HepG2 (cell line): ENCODE data around the gene PHKA2. TPM values are rescaled to one million over a fixed set of nuclear protein-coding genes. Genes with fewer than 3 reads are reported as not detected.
A peak's percentile ranks its signal among the peaks of the same experiment; 100 is the strongest.

Experiments
- CHD2 ChIP-seq: IDR thresholded peaks from 2 replicates; pipeline ENCODE4 v1.6.1; 2011; ENCODE audit warnings: low read depth, low read length, improper control_type of control experiment
- HES4 ChIP-seq: sonication (generic); formaldehyde crosslinking; IDR thresholded peaks from 2 replicates; pipeline ENCODE4 v1.9.0; 2021; ENCODE audit warnings: mild to moderate bottlenecking, missing genetic modification reagents, borderline replicate concordance
- MAFK ChIP-seq, 2 experiments: IDR thresholded peaks in 1 of 2; conservative IDR thresholded peaks in 1 of 2; 2 replicates each; pipeline ENCODE4 v1.6.1; 2011; ENCODE audit warnings: improper control_type of control experiment in 2 of 2, low read length in 2 of 2
- POLR2A ChIP-seq, 2 experiments: IDR thresholded peaks; 2 replicates each; pipeline ENCODE4 v1.6.1; 2011; ENCODE audit warnings: low read depth in 2 of 2, low read length in 2 of 2, mild to moderate bottlenecking in 1 of 2, moderate library complexity in 1 of 2; ENCODE audit not compliant: insufficient read depth in 1 of 2
- POLR2G ChIP-seq: fragments of 200-400 bp; formaldehyde crosslinking; IDR thresholded peaks from 2 replicates; pipeline ENCODE4 v1.6.1; 2018; ENCODE audit warnings: mild to moderate bottlenecking, low read depth, low read length, moderate library complexity
- SAFB2 ChIP-seq: sonication (generic); formaldehyde crosslinking; IDR thresholded peaks from 2 replicates; pipeline ENCODE4 v1.5.1; 2020; ENCODE audit warnings: missing genetic modification reagents, low read depth, mild to moderate bottlenecking, borderline replicate concordance
- SAP130 ChIP-seq: IDR thresholded peaks from 2 replicates; pipeline ENCODE4 v1.6.1; 2016; ENCODE audit warnings: low read depth
- ZNF331 ChIP-seq: sonication (generic); formaldehyde crosslinking; IDR thresholded peaks from 2 replicates; pipeline ENCODE4 v1.4.0; 2020; ENCODE audit warnings: missing genetic modification reagents
- ZNF441 ChIP-seq: sonication (generic); formaldehyde crosslinking; IDR thresholded peaks from 2 replicates; pipeline ENCODE4 v1.7.0; 2021; ENCODE audit warnings: missing genetic modification reagents, borderline replicate concordance
- ZNF768 ChIP-seq: sonication (generic); formaldehyde crosslinking; IDR thresholded peaks from 2 replicates; pipeline ENCODE4 v1.4.0; 2020; ENCODE audit warnings: missing genetic modification reagents
- ZSCAN21 ChIP-seq: sonication (generic); formaldehyde crosslinking; IDR thresholded peaks from 2 replicates; pipeline ENCODE4 v1.8.0; 2022; ENCODE audit warnings: mild to moderate bottlenecking, missing genetic modification reagents, moderate library complexity, borderline replicate concordance
- polyA plus RNA-seq, 8 experiments: library from polyadenylated mRNA; depleted of rRNA in 3 of 8; stranded (reverse) in 7 of 8; unstranded in 1 of 8; fragments of >200 nt; fragmentation: Illumina TruSeq in 4 of 8; extraction: Trizol in 4 of 8; gene quantifications; 2 replicates each; pipeline versions ENCODE4 v1.2.1 to v1.2.3, GENCODE V29; 2011 to 2016; ENCODE audit warnings: low read depth in 4 of 8, missing spikeins in 1 of 8, mixed read lengths in 1 of 8; ENCODE audit not compliant: insufficient read depth in 1 of 8
- total RNA-seq, 5 experiments: library from RNA; depleted of rRNA; stranded (reverse); fragments of >200 nt; fragmentation: Illumina TruSeq; extraction: Trizol; gene quantifications; 2 replicates each; pipeline ENCODE4 v1.2.3, GENCODE V29; 2016; ENCODE audit warnings: low read depth in 1 of 5
- TF ChIP-seq, protein P1 (sequence below): sonication (generic); formaldehyde crosslinking; IDR thresholded peaks from 2 replicates; pipeline ENCODE4 v1.5.1; 2020; ENCODE audit warnings: mild to moderate bottlenecking, missing genetic modification reagents, moderate library complexity
- TF ChIP-seq, protein P2 (sequence below), 2 experiments: sonication (generic) in 1 of 2; formaldehyde crosslinking in 1 of 2; IDR thresholded peaks; 2 replicates each; pipeline versions ENCODE4 v1.4.0 to v1.6.1; 2018 to 2020; ENCODE audit warnings: missing genetic modification reagents in 2 of 2, borderline replicate concordance in 1 of 2, low read depth in 1 of 2, mild to moderate bottlenecking in 1 of 2, missing biosample characterization in 1 of 2

The PHKA2 gene
- total and polyA plus RNA-seq, 2 of the 13 experiments (the other 11 are each of a cell fraction or from before 2014, with no cell fraction given) = 20.5 to 273 TPM

DNA sequence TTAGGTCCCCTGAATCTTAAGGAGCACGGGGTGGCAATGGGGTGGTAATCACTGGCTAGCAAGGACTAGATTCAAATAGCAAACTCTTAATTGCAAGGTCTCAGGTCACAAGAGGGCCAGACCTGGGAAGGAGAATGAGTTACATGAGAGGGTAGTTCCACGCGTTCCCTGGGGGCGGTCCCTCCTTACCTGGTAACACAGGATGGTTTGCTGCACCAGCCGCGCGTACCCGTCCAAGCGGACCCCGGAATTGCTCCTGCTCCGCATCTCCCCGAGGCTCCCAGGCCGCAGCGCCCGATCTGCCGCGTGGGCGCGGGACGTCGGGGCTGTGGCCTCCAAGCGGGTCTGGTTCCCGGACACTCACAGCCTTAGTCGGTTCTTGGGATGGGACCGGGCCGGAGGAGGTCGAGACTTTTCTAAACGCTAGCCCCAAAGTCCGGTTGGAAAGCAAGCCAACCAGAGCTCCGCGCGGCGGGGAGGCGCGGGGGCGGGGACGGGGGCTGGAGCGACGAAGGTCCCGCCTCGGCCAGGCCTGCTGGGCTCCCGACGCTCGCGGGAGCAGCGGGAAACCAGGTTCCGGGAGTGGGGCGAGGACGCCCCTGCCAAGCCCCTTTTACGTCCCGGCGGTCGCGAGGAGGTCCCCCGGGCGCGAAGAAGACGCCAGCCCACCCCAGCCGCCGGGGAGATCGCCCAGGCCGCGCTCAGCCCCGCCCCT, at the start of gene PHKA2 (continued):
- TF ChIP-seq, protein P1, sequence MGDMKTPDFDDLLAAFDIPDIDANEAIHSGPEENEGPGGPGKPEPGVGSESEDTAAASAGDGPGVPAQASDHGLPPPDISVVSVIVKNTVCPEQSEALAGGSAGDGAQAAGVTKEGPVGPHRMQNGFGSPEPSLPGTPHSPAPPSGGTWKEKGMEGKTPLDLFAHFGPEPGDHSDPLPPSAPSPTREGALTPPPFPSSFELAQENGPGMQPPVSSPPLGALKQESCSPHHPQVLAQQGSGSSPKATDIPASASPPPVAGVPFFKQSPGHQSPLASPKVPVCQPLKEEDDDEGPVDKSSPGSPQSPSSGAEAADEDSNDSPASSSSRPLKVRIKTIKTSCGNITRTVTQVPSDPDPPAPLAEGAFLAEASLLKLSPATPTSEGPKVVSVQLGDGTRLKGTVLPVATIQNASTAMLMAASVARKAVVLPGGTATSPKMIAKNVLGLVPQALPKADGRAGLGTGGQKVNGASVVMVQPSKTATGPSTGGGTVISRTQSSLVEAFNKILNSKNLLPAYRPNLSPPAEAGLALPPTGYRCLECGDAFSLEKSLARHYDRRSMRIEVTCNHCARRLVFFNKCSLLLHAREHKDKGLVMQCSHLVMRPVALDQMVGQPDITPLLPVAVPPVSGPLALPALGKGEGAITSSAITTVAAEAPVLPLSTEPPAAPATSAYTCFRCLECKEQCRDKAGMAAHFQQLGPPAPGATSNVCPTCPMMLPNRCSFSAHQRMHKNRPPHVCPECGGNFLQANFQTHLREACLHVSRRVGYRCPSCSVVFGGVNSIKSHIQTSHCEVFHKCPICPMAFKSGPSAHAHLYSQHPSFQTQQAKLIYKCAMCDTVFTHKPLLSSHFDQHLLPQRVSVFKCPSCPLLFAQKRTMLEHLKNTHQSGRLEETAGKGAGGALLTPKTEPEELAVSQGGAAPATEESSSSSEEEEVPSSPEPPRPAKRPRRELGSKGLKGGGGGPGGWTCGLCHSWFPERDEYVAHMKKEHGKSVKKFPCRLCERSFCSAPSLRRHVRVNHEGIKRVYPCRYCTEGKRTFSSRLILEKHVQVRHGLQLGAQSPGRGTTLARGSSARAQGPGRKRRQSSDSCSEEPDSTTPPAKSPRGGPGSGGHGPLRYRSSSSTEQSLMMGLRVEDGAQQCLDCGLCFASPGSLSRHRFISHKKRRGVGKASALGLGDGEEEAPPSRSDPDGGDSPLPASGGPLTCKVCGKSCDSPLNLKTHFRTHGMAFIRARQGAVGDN (CRISPR knock-in tag) = peak; percentile 9
- TF ChIP-seq POLR2G (peak; percentile 30; the same call in 1 of the 2 replicates), POLR2A (IDR thresholded peaks at IDR 0.05; ENCODE audit: insufficient read depth in 1 of 2, low read depth in 2 of 2, low read length in 2 of 2) (peak in 1 of 2 experiments; percentile 9; a peak in 2 of 4 replicates), ZNF768 (CRISPR knock-in tag) (no peak), HES4 (CRISPR knock-in tag) (0 out of 2 replicates have a peak, but pooled peaks have one; percentile 19), CHD2 (peak; percentile 79), ZSCAN21 (0 out of 2 replicates have a peak, but pooled peaks have one; percentile 28), SAFB2 (CRISPR knock-in tag) (0 out of 2 replicates have a peak, but pooled peaks have one; percentile 1), ZNF331 (CRISPR knock-in tag) (no peak), MAFK (conservative IDR thresholded peaks at IDR 0.05 in 1 of 2, IDR thresholded peaks at IDR 0.05 in 1 of 2; ENCODE audit: low read length in 2 of 2) (no peak), SAP130 (CRISPR knock-in tag) (peak; percentile 12; the same call in 1 of the 2 replicates), ZNF441 (0 out of 2 replicates have a peak, but pooled peaks have one; percentile 5)
- TF ChIP-seq, protein P2, sequence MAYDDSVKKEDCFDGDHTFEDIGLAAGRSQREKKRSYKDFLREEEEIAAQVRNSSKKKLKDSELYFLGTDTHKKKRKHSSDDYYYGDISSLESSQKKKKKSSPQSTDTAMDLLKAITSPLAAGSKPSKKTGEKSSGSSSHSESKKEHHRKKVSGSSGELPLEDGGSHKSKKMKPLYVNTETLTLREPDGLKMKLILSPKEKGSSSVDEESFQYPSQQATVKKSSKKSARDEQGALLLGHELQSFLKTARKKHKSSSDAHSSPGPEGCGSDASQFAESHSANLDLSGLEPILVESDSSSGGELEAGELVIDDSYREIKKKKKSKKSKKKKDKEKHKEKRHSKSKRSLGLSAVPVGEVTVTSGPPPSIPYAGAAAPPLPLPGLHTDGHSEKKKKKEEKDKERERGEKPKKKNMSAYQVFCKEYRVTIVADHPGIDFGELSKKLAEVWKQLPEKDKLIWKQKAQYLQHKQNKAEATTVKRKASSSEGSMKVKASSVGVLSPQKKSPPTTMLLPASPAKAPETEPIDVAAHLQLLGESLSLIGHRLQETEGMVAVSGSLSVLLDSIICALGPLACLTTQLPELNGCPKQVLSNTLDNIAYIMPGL (CRISPR knock-in tag; IDR thresholded peaks at IDR 0.05; ENCODE audit: borderline replicate concordance in 1 of 2, low read depth in 1 of 2) = 0 out of 4 replicates have a peak, but pooled peaks of 1 of the 2 experiments have one; percentile 12
